GM06990 (cell line): Measurements from ENCODE around the gene TENM4.

ENCODE experiments used
- DNase-seq: peaks from one replicate; pipeline ENCODE4 v3.0.0-alpha.2; 2011; ENCODE audit not compliant: insufficient read length; ENCODE audit errors: extremely low read depth
- H3K27me3 ChIP-seq: replicated peaks from 2 replicates; pipeline ENCODE4 v1.6.0; 2011; ENCODE audit warnings: low read length; ENCODE audit not compliant: control insufficient read depth, insufficient read depth
- H3K36me3 ChIP-seq: 2 replicates; pipeline ENCODE4 v1.5.1; 2011; ENCODE audit warnings: low read length; ENCODE audit not compliant: control insufficient read depth, insufficient read depth
- H3K4me3 ChIP-seq: replicated peaks from 2 replicates; pipeline ENCODE4 v1.5.1; 2011; ENCODE audit warnings: low read depth, mild to moderate bottlenecking, control low read depth, low read length
- TF ChIP-seq, protein P1 (sequence below): IDR thresholded peaks from 2 replicates; pipeline ENCODE4 v1.5.1; 2011; ENCODE audit warnings: low read length, control low read depth, mild to moderate bottlenecking, inconsistent platforms; ENCODE audit not compliant: insufficient read depth, poor library complexity, severe bottlenecking

The TENM4 gene

DNA sequence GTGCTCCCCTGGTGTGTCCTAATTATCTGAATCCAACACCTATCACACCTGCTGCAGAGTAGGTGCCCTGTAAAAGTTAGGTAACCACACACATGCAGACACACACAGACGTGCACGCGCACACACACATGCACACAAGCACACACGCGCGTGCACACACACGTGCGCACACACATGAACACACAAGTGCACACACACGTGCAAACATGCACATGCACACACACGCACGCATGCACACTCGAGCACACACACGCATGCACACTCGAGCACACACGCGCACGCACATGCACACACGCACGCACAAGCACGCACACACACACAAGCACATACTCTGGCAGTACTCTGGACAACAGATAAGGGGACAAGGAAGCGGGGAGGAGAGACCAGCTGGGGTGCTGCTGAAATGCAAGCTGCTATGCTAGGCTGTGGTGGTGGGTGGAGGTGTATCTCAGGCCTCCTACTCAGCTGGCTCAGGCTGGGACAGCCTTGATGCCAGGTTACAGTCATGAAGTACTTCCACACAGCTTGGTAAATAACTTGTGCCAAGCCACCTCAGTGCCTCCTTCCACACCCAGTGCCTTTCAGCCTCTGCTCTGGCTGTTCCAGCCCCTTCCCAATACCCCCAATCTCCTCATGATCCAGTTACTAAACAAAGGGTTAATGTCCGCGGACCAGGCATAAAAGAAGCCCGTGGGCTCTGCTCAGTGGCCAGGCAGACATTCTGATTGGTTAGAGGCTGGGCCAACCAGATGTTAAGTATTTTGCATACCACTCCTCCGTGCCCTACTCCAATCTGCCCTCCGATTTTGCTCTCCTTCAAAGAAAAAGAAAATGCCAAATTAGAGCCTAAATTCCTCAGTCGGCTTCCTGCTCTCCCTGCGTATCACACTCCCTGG, 374.1 kb downstream of the TENM4 start:
- DNase-seq, result no peak
- TF ChIP-seq, protein P1, sequence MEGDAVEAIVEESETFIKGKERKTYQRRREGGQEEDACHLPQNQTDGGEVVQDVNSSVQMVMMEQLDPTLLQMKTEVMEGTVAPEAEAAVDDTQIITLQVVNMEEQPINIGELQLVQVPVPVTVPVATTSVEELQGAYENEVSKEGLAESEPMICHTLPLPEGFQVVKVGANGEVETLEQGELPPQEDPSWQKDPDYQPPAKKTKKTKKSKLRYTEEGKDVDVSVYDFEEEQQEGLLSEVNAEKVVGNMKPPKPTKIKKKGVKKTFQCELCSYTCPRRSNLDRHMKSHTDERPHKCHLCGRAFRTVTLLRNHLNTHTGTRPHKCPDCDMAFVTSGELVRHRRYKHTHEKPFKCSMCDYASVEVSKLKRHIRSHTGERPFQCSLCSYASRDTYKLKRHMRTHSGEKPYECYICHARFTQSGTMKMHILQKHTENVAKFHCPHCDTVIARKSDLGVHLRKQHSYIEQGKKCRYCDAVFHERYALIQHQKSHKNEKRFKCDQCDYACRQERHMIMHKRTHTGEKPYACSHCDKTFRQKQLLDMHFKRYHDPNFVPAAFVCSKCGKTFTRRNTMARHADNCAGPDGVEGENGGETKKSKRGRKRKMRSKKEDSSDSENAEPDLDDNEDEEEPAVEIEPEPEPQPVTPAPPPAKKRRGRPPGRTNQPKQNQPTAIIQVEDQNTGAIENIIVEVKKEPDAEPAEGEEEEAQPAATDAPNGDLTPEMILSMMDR, result no peak
- Histone ChIP-seq H3K36me3 (no peaks in the 10 kb centered on the region), H3K27me3 (no peaks in the 10 kb centered on the region), H3K4me3 (no peak overlapping the region)

DNA sequence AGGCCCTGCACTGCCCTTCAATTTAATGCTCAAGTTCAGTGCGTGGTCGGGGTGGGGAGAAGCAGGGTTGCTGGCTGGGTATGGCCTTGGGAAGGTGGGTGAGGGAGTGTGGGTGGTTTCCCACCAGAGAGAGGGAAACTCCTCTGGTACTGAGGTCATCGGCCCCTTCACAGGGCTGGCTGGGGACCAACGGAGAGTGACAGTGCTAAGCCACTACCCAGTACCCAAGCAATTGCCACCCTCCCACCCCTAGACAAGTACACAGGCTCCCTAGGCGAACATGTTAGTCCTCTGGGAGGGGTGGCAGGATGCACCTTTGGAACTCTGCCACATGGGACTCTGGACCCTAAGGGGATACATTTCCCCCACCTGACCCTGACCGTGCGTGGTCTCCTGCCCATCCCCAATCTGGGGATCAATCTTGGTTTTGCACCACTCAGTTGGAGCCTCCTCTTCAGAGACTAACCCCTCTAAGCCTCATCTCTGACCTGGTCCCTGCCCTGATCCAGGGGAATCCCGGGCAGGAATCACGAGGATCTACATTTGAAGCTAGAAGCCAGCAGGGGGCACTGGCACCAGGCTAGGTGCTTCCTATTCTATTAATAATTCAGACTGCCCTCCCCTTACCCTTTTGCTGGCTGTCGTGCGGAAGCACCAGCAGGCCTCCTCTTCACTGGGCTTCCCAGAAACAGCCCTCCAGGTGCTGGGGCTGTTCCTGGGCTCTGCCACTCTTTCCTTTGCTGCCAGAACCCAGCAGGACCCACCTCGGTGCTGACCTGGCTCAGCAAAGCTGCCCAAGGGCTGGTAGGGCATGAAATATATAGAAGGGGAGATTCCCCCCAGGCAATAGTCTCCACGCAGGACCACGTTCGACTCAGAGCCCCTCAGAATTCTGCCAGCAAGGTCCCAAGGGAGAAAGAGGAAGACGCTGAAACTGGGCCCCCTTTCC, 377.7 kb downstream of the TENM4 start:
- DNase-seq, result no peak
- H3K36me3 ChIP-seq, result no peaks in the 10 kb centered on the region
- no peak overlapping the region for H3K4me3 ChIP-seq
- H3K27me3 ChIP-seq, result no peaks in the 10 kb centered on the region
- TF ChIP-seq, protein P1, result peak; percentile 48

DNA sequence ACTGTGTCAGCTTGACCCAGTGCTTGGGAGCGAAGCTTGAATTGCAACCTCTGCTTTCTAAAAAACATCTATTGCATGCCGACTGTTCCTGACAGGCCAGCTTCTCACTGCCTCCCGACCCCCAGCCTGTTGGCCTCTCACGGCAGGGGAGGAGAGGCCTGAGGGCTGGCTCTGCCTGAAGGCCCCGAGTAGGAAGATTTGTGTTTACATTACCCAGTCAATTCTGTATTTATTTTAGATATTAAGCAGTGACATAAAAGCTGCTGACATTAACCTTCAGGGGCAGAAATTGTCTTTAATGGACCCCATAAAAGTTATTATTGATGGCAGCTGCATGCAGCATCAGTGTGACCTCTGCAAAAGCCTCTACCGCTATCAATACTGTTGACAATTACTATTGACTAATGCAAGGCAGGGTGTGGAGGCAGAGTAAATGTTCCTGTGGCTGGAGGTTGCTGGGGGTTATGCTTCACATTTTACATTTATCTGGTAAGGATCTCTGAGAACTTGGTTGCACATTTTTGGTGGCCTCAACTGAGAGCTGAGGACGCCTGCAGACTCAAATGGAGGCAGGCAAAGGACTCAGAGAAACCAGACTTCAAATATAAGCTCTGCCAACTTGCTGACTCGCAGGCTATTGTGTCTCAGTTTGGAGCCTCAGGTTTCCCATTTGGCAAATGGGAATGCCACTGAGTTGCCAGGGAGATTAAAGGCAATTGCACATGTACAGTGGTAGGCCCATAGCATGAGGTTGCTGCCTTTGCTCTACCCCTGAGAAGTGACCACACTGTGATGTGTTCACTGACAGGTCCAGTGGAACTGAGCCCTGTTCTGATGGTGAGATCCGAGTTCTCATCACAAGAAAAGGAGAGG, 380.5 kb downstream of the TENM4 start:
- no peaks in the 10 kb centered on the region for H3K36me3 ChIP-seq
- DNase-seq, result no peak
- TF ChIP-seq, protein P1, result no peak
- no peaks in the 10 kb centered on the region for H3K27me3 ChIP-seq
- no peak overlapping the region for H3K4me3 ChIP-seq

DNA sequence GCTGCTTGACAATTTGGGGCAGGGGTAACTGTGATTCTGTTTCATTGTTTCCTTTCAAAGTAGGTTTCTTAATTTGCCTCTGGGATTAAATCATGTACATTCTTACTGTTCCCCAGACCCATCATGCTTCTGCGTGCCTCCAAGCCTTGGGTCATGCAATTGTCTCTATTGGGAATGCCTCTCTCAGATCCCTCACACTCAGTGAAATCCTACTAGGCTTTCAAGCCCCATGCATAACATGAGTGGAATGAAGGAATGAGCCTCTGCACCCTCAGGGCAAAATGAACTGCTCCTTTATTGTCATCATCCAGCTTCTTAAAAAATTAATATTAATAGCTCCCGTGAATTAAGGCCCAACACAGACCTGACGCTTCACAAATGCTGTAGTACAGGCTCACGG, 381.7 kb downstream of the TENM4 start:
- no peak for DNase-seq
- Histone ChIP-seq H3K27me3 (no peaks in the 10 kb centered on the region), H3K4me3 (no peak overlapping the region), H3K36me3 (no peaks in the 10 kb centered on the region)
- TF ChIP-seq, protein P1, result no peak

DNA sequence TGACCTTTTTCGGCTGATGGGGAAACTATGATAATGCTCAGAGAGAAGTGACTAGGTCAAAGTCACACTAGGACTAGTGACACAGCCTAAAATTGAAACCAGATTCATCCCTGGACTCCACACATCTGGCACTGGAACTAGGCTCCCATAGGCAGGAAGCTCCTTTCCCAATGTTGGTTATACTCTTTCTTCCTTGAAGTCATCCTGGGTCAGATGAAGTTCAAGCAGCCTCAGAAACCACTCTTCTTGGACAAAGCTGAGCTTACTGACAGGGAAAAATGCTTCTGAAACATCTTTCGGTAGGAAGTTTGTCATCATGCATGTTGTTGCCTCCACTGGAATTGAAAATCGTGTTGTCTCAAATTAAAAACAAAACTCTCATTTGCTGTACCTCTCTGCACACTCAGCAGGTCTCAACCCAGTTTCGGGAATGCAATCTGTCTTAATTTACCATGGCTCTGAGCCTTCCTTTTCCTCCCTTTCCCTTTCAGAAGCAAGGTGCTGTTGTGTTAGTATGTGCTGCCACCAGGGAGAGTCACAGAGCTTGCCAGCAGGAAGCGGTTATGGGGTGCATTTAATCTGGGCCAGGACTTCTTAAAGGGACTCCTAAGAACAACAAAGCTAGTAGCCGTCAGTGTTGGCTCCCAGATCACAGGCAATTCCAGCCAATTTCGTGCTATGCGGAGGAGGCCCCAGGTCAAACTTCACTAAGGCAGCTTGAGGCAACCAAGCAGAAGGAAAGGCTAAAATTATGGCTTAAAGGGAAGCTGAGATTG, 384.8 kb downstream of the TENM4 start:
- Histone ChIP-seq H3K4me3 (no peak overlapping the region), H3K36me3 (no peaks in the 10 kb centered on the region), H3K27me3 (no peaks in the 10 kb centered on the region; the same call in none of the 2 replicates)
- TF ChIP-seq, protein P1, result no peak
- no peak for DNase-seq
